ENCODE results near the gene DPF3. TPM values are rescaled to one million over a fixed set of nuclear protein-coding genes. Genes with fewer than 3 reads are reported as not detected.

Gene DPF3
- total and polyA plus RNA-seq, 2 donors (not counting 1 experiment from before 2014, with no cell fraction given) = 3.4 to 10.2 TPM

DNA sequence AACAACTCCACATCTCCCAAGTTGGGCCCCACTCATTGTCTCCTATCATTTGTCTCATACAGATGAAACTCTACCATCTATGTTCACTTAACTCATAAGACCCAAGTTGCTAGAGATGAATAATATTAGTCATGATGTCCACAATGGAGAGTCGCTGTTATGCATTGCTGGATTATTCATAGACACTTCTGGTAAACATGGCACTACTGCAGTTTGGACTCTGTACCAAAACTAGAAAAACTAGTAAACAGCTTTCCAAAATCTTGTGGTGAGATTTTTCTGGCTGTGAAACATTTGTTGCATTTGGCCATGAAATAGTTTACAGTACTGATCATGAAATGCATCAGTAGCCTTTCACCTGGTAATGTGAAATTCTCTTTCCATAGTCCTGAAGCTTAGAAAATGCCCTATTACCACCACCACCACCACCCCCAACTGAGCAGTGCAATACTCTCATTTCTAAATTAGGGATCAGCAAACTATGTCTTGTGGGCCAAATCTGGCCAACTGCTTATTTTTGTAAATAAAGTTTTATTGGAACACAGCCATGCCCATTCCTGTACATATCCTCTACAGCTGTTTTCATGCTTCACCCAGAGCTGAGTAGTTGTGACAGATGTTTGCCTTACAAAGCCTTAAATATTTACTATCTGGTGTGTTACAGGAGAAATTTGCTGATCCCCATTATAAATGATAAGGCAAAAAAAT is 236.5 kb downstream of the DPF3 start:
- CTCF ChIA-PET = no interaction called here
- H3K27ac ChIP-seq (ENCODE audit: low read length in 2 of 2) = no peak overlapping the region
- no peak overlapping the region for H2AFZ ChIP-seq (ENCODE audit: insufficient read depth, low read depth, low read length, poor library complexity, severe bottlenecking)
- peaks cover 0 to 2% of the 10 kb centered on the region in 2 donors for H3K4me1 ChIP-seq (ENCODE audit: control insufficient read depth in 2 of 2, insufficient read depth in 2 of 2, low read length in 2 of 2)
- no peaks in the 10 kb centered on the region for H3K27me3 ChIP-seq (replicated peaks in 1 of 4; ENCODE audit: control extremely low read depth in 1 of 4, control insufficient read depth in 3 of 4, insufficient read depth in 4 of 4, low read length in 3 of 4)
- Mint-ChIP-seq H3K4me3 (no peak overlapping the region), H3K27me3 (no peaks in the 10 kb centered on the region), H3K9me3 (ENCODE audit: insufficient read depth) (no peaks in the 10 kb centered on the region), H3K4me1 (peaks cover 6% of the 10 kb centered on the region), H3K27ac (no peak overlapping the region)
- no peak overlapping the region for H3K9ac ChIP-seq (ENCODE audit: low read length)
- H4K20me1 ChIP-seq (ENCODE audit: control insufficient read depth, insufficient read depth, low read length, poor library complexity, severe bottlenecking) = no peaks in the 10 kb centered on the region
- POLR2A ChIA-PET = no interaction called here
- H3K36me3 ChIP-seq (replicated peaks in 1 of 2; ENCODE audit: control extremely low read depth in 1 of 2, control insufficient read depth in 1 of 2, extremely low read depth in 1 of 2, insufficient read depth in 2 of 2, low read length in 1 of 2) = no peaks in the 10 kb centered on the region
- no peak for TF ChIP-seq EZH2 (IDR thresholded peaks at IDR 0.05; ENCODE audit: borderline replicate concordance, insufficient read depth, low read depth, low read length, poor library complexity, severe bottlenecking)
- TF ChIP-seq, protein P1, sequence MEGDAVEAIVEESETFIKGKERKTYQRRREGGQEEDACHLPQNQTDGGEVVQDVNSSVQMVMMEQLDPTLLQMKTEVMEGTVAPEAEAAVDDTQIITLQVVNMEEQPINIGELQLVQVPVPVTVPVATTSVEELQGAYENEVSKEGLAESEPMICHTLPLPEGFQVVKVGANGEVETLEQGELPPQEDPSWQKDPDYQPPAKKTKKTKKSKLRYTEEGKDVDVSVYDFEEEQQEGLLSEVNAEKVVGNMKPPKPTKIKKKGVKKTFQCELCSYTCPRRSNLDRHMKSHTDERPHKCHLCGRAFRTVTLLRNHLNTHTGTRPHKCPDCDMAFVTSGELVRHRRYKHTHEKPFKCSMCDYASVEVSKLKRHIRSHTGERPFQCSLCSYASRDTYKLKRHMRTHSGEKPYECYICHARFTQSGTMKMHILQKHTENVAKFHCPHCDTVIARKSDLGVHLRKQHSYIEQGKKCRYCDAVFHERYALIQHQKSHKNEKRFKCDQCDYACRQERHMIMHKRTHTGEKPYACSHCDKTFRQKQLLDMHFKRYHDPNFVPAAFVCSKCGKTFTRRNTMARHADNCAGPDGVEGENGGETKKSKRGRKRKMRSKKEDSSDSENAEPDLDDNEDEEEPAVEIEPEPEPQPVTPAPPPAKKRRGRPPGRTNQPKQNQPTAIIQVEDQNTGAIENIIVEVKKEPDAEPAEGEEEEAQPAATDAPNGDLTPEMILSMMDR (IDR thresholded peaks at IDR 0.05) = no peak
- no peak overlapping the region for H3K4me3 ChIP-seq (ENCODE audit: control extremely low read depth in 1 of 5, extremely low read depth in 1 of 5, insufficient read depth in 1 of 5, low read depth in 2 of 5, low read length in 4 of 5)
- no CpG with 5 or more reads among the region's 1 CpG for WGBS (ENCODE audit: insufficient coverage)
- H3K9me3 ChIP-seq (ENCODE audit: control extremely low read depth in 1 of 3, control insufficient read depth in 2 of 3, insufficient read depth in 1 of 3, low read length in 2 of 3) = no peaks in the 10 kb centered on the region
- ATAC-seq (ENCODE audit: low read depth) = no peak
- no peak overlapping the region for H3K4me2 ChIP-seq (replicated peaks; ENCODE audit: low read depth, low read length, poor library complexity, severe bottlenecking)
- no peak for DNase-seq
- no peaks in the 10 kb centered on the region for H3K79me2 ChIP-seq (ENCODE audit: control insufficient read depth, insufficient read depth, low read length)
- intact Hi-C loops (cut with micrococcal nuclease) = no loop called here

GRCh38 chr14:72653026-72653425 is 240.9 kb downstream of the DPF3 start:
- 97% methylated on average over 5 of the region's 8 CpGs for WGBS (ENCODE audit: insufficient coverage)
- ChIA-PET CTCF (no interaction called here), POLR2A (no interaction called here)
- Histone ChIP-seq H2AFZ (ENCODE audit: insufficient read depth, low read depth, low read length, poor library complexity, severe bottlenecking) (no peak overlapping the region), H4K20me1 (ENCODE audit: control insufficient read depth, insufficient read depth, low read length, poor library complexity, severe bottlenecking) (no peaks in the 10 kb centered on the region), H3K36me3 (replicated peaks in 1 of 2; ENCODE audit: control extremely low read depth in 1 of 2, control insufficient read depth in 1 of 2, extremely low read depth in 1 of 2, insufficient read depth in 2 of 2, low read length in 1 of 2) (no peaks in the 10 kb centered on the region), H3K4me1 (ENCODE audit: control insufficient read depth in 2 of 2, insufficient read depth in 2 of 2, low read length in 2 of 2) (no peaks in the 10 kb centered on the region), H3K27me3 (replicated peaks in 1 of 4; ENCODE audit: control extremely low read depth in 1 of 4, control insufficient read depth in 3 of 4, insufficient read depth in 4 of 4, low read length in 3 of 4) (peaks cover 0 to 4% (median 0%) of the 10 kb centered on the region in 4 experiments), H3K27ac (ENCODE audit: low read length in 2 of 2) (no peak overlapping the region), H3K9me3 (ENCODE audit: control extremely low read depth in 1 of 3, control insufficient read depth in 2 of 3, insufficient read depth in 1 of 3, low read length in 2 of 3) (no peaks in the 10 kb centered on the region), H3K79me2 (ENCODE audit: control insufficient read depth, insufficient read depth, low read length) (no peaks in the 10 kb centered on the region), H3K4me2 (replicated peaks; ENCODE audit: low read depth, low read length, poor library complexity, severe bottlenecking) (no peak overlapping the region), H3K9ac (ENCODE audit: low read length) (no peak overlapping the region), H3K4me3 (ENCODE audit: control extremely low read depth in 1 of 5, extremely low read depth in 1 of 5, insufficient read depth in 1 of 5, low read depth in 2 of 5, low read length in 4 of 5) (no peak overlapping the region)
- TF ChIP-seq, protein P1 (IDR thresholded peaks at IDR 0.05) = no peak
- TF ChIP-seq EZH2 (IDR thresholded peaks at IDR 0.05; ENCODE audit: borderline replicate concordance, insufficient read depth, low read depth, low read length, poor library complexity, severe bottlenecking) = no peak
- DNase-seq (no peak), ATAC-seq (ENCODE audit: low read depth) (no peak)
- intact Hi-C loops (cut with micrococcal nuclease) = no loop called here
- H3K27ac Mint-ChIP-seq = no peak overlapping the region
- peaks cover 4% of the 10 kb centered on the region for H3K4me1 Mint-ChIP-seq
- H3K9me3 Mint-ChIP-seq (ENCODE audit: insufficient read depth) = no peaks in the 10 kb centered on the region
- no peak overlapping the region for H3K4me3 Mint-ChIP-seq
- H3K27me3 Mint-ChIP-seq = peaks cover 3% of the 10 kb centered on the region

Data from B cell (primary cell).